HG02884 (cell line): ENCODE measurements around the gene TRERF1.

Experiments
- ATAC-seq: cut with Tn5 transposase; IDR thresholded peaks from one replicate; pipeline ENCODE4 v1.9.1; 2021; ENCODE audit warnings: mild to moderate bottlenecking, moderate library complexity; ENCODE audit not compliant: unreplicated experiment

Gene TRERF1

DNA sequence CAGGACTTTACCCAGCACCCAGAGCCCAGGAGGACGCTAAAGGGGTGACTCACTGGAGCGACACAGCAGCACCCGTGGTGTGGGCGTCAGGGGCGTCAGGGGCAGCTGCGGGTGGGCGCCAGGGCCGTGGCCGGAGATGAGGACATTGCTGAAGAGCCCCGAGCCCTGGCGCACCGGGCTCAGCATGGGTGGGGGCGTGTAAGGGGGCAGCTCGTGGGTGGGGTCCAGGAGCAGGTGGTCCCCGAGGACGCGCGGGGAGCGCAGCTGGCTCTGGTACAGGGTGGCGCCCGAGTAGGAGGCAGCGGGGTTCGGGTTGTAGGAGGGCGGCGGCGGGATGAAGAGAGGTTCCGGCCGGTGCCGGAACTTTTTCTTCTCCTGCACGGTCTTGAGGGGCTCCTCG, 192.4 kb downstream of the TRERF1 start:
- no peak for ATAC-seq

DNA sequence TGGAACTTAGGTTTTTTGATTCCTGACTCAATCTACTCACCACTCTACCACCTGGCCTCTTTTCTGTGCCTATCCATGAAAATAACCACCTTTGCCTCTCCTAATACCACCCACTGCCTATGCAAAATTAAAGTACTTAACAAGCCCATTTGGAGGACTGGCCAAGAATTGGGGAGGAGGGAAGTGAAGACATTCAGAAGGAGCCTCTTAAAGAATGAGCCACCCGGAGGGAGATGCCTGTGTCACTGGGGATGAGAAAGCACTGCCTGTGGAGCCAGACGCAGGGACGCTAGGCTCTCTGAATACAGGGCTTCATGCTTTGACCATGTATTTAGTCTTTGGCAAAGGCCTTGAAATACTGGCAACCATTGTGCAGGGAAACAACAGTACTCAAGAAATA, 194.1 kb downstream of the TRERF1 start:
- no peak for ATAC-seq

DNA sequence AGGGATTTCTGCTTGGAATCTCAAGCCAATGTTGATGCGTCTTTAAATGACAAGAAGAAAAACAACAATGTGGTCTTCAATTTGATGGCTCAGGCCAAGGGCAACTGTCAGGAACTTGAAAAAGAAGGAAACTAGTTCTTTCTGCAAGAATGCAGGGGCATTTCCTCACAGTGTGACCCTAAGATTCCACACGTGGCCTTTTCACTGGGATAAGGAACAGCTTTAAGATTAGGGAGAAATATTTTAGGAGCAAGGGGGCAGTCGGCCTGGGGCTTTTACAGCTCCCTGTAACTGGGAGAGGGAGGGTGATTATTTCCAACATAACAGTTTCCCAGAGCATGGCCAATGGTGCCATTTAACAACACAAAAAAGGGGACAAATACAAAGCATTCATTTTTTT, 194.7 kb downstream of the TRERF1 start:
- ATAC-seq = no peak

DNA sequence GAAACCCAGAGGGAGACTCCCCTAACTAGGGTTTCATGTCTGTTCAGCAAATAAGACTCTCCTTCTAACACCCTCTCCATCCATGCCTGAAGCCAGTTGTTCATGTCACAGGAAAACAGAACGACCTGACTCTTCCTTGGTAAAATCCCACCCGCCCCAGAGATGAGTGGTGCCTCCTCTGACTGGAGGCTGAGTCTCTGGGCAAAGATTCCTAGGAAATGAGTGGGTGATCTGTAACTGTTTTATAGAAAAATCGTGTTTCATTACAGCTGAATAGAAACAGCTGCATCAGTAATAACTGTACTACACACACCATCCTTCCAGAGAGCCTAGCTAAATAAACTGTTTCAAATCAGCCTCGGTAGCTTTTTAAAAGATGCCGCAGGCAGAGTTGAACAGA, 196.7 kb downstream of the TRERF1 start:
- ATAC-seq = no peak

DNA sequence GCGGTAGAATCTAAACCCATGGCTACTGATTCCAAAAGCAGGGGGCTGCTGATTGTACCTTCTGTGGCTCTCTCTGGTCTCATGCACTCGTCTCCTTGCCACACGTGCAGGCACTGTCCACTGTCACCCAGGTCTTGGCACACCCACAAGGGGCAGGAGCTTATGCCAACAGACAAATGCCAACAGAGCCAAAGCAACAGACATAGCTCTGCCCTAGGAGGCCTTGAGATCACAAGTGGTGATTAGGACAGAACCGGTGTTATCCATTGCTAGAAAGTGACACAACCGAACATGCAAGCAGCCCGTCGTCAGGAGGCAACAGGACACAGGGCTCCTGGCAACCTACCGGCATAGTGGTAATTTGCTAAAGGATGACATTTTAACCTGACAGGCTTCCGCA, 197.2 kb downstream of the TRERF1 start:
- ATAC-seq = no peak

DNA sequence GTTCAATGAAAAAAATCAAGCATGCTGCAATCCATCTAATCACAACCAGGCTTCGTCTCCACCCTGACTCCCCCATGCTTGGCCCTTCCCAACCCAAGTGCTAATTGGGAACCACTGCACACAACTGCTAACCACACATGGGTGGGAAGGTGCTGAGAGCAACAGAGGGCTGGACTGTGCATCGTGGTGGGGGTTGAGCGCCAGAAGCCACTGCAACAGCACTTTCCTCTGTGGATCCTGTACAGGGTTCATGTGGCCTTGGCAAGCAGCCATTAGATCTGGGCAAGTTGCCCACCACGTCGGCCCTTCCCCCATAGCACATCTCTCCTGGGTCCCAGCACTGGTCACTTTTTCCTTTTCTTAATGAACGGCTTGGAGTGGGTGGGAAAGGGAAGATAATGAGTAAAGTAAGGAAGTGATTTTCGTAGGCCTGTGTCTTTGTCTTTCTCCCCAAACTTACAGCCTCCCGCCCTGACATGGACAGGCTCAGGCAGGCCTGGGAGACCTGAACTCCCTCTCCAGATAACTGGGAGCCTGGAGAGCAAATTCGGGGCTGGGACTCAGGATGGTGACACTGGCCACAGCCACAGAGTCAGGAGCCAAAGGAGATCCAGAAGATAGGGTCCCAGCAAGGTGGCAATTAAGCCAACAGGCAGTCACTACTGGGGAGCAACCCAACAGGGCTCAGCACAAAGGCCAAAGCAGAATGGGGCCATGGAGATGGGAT, 199.7 kb downstream of the TRERF1 start:
- ATAC-seq = no peak

DNA sequence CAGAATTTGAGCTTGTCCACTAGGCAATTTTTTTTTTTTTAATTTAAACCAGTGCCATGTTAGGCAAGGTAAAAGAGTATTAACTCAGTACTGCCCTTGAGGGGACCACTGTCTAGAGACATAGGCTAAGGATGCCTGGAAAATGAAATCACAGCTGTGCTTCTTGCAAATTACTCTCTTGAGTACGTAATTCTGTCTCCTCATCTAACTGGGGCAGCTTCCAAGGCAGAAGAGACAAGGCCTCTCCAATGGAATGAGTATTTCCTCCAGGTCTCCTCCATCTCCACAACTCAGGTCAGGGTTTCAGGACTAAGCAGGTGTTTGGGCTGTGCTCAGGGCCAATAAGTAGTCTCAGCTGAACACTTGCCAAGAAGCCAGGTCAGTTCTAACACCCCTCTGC, 200.2 kb downstream of the TRERF1 start:
- ATAC-seq = no peak

DNA sequence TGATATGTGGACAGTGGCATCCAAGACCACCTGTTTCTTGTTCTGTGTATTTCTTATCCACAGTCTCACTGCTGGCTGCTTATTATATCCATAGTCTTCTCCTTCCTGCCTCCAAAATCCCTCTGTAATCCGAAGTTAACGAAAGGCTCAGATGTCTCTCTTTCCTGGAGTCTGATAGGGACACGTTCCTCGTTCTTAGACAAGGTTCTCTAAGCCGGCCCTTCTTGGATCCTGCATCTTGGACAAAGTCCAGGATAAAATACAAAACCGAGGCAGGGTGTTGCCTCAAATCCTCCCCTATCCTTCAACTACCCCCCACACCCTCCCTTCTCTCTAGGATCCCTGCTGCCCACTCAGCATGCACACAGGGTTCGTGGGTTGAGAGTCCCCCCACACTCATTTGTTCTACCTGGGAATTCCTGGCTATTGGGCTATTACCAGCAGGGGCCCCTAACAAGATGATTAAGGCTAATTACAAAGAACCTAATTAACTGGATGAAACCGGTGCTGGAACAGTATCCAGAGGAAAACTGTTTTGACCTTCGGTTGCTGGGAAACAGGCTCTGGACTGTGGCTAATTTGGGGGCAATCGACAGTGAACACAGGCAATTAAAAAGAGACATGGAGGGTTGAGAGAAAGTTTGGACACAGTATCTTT, 201.3 kb downstream of the TRERF1 start:
- ATAC-seq = no peak

DNA sequence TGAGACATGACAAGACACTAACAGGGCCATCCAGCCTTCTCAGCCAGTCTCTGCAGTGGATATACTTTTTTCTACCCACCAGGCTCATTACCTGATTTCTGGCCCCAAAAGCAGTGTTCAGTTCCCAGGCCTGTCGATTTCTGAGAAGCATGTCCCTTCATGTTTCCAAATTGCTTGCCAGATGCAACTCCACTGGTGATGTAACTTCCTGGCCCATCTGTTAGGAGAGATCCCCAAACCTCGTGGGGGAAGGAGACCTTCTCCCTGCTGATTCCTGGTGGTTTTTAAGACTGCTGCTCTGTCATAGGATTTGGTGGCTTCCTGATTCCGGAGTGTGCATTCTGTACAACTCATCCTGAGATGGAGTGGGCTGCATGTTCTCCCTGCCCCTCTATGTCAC, 202.4 kb downstream of the TRERF1 start:
- ATAC-seq = no peak

DNA sequence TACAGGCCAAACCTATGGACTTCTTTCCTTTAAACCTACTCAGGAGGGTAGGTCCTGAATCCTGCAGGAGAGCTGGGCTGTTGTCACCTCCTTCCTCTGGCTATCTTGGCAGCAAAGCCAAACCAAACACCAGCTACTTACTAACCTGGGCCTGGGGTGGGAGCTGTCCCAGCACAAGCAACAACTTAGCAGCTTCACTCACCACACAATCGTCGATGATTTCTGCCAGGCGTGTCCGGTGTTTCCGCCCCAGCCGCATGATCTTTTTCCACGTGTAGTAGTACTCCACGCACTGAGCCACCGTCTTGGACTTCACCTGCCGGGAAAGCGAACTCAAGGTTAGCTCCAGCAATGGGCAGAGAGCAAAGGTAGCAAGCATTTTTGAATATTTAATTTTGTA, 208.7 kb downstream of the TRERF1 start:
- no peak for ATAC-seq

DNA sequence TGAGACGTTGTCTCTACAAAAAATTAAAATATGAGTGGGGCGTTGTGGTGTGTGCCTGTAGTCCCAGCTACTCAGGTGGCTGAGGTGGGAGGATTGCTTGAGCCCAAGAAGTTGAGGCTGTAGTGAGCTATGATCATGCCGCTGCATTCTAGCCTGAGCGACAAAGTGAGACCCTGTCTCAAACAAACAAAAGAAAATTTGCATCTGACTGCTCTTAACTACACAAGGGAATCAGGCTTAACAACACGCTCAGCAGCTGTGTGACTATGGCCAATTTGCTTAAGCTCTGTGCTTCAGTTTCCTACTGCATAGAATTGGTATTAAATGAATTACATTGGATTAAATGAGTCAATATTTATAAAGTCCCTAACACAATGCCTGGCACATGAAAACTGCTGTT, 209.8 kb downstream of the TRERF1 start:
- no peak for ATAC-seq

DNA sequence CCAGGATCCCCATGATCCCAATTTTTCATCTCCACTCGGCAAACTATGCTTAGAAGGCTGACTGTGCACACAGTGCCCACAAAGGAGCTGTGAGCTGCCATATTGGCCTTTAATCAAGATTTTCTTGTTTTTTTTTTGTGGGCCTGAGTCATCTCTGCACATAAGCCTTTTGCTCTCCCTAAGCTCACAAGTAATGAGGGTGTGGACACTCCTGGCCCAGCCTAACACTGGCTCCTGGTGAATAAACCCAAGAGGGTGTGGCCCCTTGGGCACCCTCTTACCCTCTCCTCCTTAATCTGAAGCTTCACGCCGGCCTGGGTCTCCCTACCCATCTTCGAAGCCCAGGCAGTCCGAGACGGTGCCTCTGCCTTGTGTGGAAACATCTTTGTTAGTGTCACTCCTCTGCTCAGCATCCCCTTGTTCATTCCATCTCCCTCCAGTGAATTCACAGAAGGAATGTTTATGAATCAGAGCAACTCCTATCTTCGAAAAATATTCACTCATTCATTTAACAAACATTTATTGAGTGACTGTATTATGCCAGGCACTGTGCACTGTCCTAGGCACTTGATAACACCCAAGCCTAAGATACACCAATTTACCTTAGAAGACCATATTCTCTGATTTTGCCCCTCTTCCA, 211.9 kb downstream of the TRERF1 start:
- ATAC-seq = no peak

DNA sequence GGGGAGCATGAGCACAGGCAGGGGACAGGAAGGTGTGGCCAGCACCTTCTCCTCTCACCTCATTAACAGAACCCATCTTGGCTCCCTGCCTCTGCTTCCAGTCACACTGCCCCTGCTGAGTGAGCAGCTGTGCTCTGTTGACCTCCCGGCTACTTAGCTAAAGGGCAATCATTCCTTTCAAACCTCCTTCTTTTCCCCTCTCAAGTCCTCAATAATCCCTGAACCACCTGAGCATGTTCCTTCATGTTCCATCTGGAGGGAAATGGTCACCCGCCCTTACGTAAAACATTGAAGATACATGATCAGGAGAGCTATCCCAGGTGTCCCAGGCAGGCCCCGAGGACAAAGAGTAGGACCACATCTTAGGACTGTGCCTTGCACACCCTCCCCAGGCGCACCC, 212.4 kb downstream of the TRERF1 start:
- no peak for ATAC-seq

DNA sequence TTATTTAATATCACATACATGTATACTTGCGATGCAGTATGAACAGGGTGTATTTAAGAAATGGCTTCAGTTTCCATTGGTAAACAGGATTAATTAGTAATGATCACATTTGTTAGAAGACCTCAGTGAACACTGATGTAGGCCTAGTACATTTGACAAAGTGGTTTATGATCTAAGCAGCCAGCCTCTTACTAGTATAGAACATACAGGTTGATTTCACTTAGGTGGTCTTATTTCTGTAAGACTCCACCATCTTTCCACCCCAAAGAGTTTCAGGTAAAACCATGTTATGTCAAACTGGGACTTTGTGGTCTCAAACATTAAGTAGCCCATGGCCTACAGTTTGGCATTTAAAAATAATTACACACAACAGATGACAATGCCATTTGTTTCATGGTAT, 213.9 kb downstream of the TRERF1 start:
- no peak for ATAC-seq

DNA sequence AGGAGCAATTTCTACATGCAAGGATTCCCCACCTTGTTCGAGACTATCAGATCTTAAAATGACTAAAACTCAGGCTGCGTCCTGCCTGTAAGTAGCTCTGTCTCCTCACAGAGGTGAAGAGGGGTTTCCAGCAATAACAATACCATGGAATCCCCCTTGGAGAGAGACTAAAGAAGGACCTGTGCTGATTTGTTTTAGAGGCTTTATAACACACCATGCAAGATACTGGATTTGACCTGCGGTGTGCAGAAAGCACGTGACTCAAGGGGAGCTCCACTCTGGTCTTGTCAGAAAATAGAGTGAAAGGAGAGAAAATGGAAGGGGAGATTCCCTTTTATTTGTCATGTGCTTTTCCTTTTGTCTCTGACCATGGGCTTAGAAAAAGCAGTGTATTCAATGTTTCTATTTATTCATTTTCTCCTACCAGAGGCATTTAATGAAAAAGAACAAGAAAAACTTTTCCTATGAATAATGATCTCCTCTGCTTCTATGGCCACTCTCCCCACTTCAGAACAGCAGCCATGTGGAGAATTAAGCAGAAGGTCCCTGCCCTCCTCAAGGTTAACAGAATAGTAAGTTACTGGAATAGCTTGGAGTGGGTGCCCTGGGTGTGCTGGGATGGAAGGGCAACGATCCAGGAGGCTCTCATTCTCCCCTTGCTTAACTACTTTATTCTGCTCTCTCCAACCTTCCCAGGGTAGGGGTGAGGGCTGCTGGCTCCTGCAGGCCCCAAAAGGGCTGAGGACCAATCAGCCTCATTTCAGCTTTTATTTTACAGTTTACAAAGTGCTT, 214.8 kb downstream of the TRERF1 start:
- no peak for ATAC-seq

DNA sequence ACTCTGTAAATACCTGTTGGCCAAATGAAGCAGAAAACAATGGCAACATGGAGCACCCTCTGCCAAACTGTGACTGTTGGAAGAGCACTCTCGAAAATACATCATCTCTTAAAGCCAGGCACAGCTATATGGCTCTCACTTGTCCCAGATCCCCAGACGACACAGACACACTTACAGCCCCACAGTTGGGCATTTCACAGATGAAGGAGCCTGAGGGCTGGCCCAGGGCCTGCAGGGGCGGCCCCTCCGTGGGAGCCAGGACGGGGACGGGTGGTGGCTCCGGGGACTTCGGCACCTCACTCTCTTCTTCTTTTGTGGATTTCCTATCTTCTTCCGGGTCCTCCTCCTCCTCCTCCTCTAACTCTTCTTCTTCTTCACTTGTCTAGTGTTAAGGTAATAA, 215.7 kb downstream of the TRERF1 start:
- no peak for ATAC-seq

DNA sequence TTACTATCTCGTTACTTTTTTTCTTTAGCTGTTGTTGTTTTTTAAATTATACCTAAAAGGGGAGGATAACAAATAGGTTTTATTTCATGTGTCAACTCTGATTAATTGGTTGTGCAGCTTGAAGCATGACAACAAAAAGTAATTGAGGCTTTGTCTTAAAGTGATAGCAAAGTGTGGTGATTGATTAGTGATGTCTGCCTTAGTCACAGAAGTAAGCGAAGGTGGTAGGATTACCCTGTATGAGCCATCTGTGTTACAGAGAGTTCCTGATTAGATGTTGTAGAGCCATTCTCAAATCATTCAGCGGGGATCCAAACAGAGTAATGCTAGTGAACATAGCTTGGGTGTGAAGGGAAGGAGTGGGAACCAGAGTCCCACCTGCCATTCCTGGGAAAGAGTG, 219.7 kb downstream of the TRERF1 start:
- no peak for ATAC-seq

DNA sequence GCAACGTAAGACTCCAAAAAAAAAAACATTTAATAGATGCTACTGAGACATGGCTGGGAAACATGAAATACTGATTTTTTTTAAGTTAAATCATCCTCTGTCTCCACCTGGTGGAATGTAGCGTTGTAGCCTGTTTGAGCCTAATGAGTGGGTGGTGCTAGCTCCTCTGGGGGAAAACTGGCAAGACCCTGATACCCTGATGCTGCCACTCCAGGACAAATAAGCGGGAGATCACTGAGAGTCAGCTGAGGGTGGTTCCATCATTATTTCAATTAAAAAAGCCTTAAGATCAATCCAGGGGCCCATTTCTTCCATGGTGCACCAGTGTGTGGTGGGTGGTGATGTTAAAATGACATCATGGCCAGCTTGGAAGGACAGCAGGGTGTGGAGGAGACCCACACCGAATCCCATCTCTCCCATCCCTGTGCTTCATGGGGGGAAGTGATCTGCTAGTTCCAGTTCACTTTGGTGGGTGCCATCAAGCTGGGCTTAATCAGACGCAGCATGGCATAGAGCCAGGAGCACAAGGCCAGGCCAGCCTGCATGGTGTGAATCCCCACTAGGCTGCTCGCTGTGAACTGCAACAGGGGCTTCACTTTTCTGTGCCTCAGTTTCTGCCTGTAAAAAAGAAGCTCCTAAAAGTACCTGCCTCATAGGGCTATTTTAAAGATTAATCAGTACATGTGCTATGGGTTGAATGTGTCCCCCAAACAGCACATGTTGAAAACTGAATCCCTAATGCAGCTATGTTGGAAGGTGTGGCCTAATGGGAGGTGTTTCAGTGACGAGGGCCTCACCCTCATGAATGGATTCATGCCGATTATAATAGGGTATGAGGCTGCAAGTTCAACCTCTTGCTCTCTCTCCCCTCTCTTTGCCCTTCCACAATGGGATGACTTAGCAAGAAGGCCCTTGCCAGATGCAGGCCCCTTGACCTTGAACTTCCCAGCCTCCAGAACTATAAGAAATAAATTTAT, 221.1 kb downstream of the TRERF1 start:
- ATAC-seq = no peak

DNA sequence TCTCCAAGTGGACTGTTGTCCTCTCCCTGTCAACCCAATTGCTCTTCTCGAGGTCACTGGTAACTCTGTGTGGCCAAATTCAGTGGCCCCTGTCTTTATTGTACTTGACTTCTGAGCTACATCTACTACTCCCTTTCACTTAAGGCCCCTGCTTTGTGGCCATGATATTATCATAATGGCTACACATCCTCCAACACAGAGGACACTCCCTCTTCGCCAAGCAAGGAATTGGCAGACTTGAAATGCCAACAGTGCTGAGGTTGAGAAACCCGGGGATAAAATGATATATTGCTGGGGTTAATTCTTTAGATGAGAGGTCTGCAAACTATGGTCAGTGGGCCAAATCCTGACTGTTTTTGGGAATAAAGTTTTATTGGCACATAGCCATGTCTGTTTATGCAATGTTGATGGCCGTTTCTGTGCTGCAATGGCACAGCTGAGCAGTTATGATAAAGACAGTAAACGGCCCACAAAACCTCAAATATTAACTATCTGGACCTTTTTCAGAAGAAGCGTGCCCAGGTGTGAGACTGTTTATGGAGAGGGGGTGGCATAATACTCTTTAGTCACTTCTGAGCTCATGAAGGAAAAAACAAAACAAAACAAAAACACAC, 222.1 kb downstream of the TRERF1 start:
- ATAC-seq = no peak

DNA sequence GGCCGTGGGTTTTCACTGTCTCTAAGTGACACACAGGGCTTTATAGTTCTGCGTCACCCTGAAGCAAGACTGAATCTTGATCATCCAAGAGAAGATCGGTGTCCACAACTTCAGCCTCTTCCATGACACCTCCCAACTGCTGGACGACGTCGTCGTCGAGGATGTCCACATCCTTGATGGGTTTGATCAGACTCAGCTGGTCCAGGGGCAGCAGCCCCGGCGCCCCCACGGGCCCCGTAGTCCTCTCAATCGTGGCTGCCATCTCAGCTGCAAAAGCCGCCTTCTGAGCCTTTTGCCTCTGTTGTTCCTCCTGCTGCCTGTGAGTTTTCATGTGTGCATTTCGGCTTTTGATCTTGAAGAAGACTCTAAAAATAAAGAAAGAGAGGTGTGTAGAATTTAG, 223.4 kb downstream of the TRERF1 start:
- no peak for ATAC-seq
